Pulmonary artery endothelial cell (primary cell): ENCODE measurements around the gene TEX19. TPM values are rescaled to one million over a fixed set of nuclear protein-coding genes. Genes with fewer than 3 reads are reported as not detected.

Experiments
- DNase-seq: peaks from one replicate; pipeline ENCODE4 v3.0.0-alpha.2; 2011; ENCODE audit warnings: low read depth, low spot score
- total RNA-seq: library from RNA; depleted of rRNA; stranded (reverse); fragments of >200 nt; gene quantifications from 2 replicates; pipeline ENCODE4 v1.2.3, GENCODE V29; 2014

Gene TEX19, protein sequence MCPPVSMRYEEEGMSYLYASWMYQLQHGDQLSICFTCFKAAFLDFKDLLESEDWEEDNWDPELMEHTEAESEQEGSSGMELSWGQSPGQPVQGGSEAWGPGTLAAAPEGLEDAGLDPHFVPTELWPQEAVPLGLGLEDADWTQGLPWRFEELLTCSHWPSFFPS
- 0.11 TPM in 1 of 2 replicates, not detected in the other for total RNA-seq

GRCh38 chr17:82358465-82359350, at the start of gene TEX19:
TSS of gene TEX19 (plus strand) at chr17:82359247. CDS start at chr17:82362151, 2,904 bp downstream.
- DNase-seq, result no peak

DNA sequence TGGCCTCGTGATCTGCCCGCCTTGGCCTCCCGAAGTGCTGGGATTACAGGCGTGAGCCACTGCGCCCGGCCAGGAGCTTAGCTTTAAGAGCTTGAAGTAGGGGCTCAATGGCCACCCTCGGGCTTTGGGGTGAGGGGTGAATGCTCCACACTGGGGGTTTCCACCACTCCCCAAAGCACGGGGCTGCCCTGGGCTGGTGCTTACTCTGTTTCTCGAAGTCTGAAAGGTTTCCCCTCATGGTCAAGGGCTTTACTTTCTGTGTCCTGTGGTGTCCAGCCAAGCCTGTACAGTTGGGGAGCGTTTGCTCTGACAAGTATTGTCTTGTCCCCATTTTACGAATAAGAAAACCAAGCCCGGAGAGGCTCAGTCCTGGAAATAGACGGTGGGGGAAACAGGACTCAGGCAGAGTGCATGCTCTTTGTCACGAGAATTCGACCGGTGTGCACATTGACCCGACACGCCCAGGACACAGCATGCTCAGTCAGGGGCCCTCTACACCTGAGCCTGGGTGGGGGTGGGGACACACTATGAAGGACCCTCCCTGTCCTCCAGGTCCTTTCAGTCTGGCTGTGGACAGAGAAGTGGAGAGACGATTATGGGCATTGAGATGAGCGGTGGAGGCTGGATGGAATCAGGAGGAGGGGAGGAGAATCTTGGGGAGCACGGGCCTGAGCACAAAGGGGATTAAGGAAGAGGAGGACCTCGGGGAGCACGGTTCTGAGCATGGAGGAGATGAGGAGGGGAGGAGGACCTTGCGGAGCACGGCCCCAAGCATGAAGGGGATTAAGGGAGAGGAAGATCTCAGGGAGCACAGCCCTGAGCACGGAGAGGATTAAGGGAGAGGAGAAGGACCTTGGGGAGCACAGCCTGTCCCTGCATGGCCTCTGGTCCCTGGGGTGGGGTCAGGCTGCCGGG, 49.1 kb upstream of the TEX19 start:
- DNase-seq, result no peak

DNA sequence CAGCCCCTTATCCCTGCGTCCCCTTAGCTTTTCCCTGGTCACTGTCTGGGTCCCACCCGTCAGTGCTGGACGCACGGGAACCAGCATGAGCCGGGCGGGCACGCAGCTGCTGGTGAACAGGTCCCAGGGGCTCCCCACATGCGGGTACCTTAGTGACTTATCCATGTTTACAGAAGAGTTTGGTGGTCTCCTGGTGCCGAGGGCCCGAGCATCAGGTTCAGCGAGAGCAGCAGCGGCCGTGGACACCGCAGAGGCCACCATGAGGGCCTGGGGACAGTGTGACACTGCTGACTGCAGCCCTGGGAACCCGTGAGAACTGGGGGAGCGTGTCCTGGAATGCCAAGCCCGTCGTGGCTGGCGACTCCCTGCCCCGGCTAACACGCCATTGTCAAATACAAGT, 48.2 kb upstream of the TEX19 start:
- no peak for DNase-seq

GRCh38 chr17:82311971-82312370, 47.1 kb upstream of the TEX19 start:
- DNase-seq, result no peak

DNA sequence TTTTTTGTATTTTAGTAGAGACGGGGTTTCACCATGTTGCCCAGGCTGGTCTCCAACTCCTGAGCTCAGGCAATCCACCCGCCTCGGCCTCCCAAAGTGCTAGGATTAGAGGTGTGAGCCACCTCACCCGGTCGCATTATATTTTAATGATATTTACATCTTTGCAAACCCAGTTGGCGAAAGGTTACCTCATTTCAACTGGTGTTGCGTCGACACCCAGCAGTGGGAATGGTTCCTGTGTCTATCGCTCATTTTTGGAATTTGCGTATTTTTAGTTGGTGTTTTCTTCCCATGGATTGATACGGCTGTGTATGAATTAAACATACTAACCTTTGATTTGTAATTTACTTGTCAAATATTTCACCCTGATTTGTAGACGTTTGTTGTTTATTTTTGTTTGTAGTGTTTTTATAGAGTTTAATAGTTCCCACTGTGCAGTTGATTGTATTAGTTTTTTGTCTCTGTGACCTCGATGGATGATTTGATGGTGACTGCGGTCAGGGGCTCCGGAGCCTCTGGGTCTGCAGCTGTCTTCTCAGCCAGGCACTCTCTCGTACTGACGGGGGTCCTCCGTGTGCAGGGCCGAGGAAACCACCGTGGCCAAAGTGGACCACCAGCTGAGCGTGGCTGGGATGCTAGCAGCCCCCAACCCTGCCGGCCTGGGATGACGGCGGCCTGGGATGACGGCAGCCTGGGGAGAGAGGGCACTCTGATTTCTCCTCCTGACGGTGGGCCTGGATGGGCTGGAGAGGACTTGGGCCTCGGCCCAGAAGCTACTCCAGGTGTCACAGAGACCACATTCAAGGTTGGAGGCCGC, 45.6 kb upstream of the TEX19 start:
- no peak for DNase-seq

GRCh38 chr17:82314012-82314726, 44.9 kb upstream of the TEX19 start:
- no peak for DNase-seq

DNA sequence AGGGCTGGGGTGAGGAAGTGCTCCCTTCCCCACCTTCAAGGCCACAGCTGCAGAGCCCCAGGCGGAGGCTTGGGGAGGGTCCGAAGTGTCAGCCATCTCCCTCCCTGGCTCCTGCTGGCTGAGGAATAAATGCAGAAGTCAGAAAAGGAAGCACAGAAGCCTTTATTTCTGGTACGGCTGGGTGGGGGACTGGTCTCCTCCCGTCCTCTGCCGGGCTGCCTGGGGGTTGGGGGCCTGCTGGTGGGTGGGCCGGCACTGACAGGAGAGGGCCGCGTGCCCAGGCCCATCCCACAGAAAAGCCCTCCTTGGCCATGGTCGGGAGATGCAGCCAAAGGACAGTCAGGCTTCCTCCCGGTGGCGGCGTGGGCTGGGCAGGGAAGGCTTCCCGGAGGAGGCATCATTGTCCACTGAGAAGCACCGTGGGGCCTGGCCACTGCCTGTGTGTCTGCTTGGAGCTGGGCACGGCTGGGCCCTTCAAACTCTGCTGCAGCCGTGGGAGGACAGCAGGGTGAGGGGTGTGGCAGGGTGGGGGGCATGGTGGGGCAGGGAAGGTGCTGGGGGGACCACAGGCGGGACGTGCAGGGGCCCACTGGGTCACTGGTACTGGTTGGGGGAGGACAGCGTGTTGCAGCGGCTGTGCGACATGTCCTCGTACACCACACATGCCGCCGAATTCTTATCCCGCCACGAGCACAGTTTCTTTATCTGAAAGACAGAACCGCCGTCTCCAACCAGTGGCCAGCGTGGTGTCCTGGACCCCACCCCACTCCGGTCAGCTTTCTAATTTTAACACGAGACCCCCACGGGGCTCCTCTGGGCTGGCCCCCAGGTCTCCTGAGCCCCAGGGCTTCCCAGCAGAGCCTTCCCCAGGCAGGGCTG, 44.1 kb upstream of the TEX19 start:
- no peak for DNase-seq

DNA sequence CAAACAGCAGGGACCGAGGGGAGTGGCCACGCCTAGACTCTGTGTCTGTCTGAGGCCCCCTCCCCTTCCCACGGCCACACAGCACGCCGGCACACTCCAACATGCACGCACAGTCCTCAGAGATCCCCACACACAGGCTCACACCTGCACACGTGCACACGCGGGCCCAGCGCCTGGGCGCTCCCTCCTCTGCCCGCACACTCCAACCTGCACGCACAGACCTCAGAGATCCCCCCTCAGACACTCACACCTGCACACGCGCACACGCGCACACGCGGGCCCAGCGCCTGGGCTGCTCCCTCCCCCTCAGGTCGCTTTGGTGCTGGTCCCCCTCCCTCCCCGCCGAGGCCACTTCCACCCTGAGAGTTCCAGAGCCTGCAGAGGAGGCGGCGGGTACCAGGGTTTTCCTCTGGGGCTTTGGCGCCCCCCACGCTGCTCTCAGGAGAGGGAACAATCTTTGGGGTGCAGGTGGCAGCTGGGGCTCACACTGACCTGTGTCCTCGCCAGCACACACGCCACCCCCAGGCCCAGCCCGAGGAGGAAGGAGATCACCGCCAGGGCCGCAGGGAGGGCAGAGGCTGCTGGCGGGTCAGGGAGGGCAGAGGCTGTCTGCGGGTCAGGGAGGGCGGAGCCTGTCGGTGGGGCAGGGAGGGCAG, 43.2 kb upstream of the TEX19 start:
- no peak for DNase-seq

- DNase-seq, result no peak
Measured at GRCh38 chr17:82316651-82317393, 42.2 kb upstream of the TEX19 start.

- DNase-seq, result no peak
Measured at GRCh38 chr17:82317394-82318168, 41.5 kb upstream of the TEX19 start, which contains the start of gene CD7. TSS of gene CD7 (minus strand) at chr17:82317608. CDS start at chr17:82317495, 113 bp downstream.

- DNase-seq, result no peak
Measured at GRCh38 chr17:82318169-82318498, 40.9 kb upstream of the TEX19 start.

- DNase-seq, result no peak
Measured at GRCh38 chr17:82318772-82319606, 40.1 kb upstream of the TEX19 start.

DNA sequence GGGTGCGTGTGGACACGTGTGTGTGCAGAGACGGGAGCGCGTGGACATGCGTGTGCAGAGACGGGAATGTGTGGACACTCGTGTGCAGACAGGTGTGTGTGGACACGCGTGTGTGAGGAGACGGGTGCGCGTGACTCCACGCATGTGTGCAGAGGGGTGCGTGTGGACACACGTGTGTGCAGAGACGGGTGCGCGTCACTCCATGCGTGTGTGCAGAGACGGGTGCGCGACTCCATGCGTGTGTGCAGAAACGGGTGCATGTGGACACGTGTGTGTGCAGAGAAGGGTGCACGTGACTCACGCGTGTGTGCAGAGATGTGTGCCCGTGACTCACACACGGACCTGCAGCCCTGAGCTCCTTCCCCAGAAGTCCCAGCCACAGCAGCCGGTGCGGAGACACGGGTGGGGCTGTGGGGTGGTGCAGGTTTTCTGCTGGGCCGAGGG, 39.4 kb upstream of the TEX19 start:
- no peak for DNase-seq

- no peak for DNase-seq
Measured at GRCh38 chr17:82320140-82320840, 38.8 kb upstream of the TEX19 start.
